Smooth muscle cell of bladder (primary cell): ENCODE results near the gene CCL8. TPM values are rescaled to one million over a fixed set of nuclear protein-coding genes. Genes with fewer than 3 reads are reported as not detected.

ENCODE experiments used
- total RNA-seq: library from RNA; depleted of rRNA; stranded (reverse); fragments of >200 nt; gene quantifications from 2 replicates; pipeline ENCODE4 v1.2.3, GENCODE V29; 2014

Gene CCL8
- 0.46 and 8.8 TPM in 2 replicates for total RNA-seq

GRCh38 chr17:34319039-34319483 lies at the start of gene CCL8:
Gene CCL8 (plus strand): TSS chr17:34319435. CDS start chr17:34319502, 67 bp downstream.

GRCh38 chr17:34269969-34270368 lies 49.3 kb upstream of the CCL8 start, which contains the start of gene CCL7:
Gene CCL7 (plus strand): TSS chr17:34270221. CDS start chr17:34270291, 70 bp downstream.

GRCh38 chr17:34285286-34285792 lies 33.9 kb upstream of the CCL8 start, which contains the start of gene CCL11:
Gene CCL11 (plus strand): TSS chr17:34285742. CDS start chr17:34285809, 67 bp downstream.

GRCh38 chr17:34356194-34356593 lies 37.0 kb downstream of the CCL8 start, which contains the start of gene CCL13:
Gene CCL13 (plus strand): TSS chr17:34356480. CDS start chr17:34356527, 47 bp downstream.

GRCh38 chr17:34363183-34363661 lies 44.0 kb downstream of the CCL8 start, which contains the start of gene CCL1:
Gene CCL1 (minus strand): TSS chr17:34363233. CDS start chr17:34363161, 72 bp downstream.

Other genes starting within 250 kb of the CCL8 start
- 57.9 and 157 TPM in 2 replicates for gene CCL2, start 64.2 kb upstream of the CCL8 start, total RNA-seq
- gene CCL7, start 49.2 kb upstream of the CCL8 start, total RNA-seq = 1.0 and 3.4 TPM in 2 replicates
- 1.5 and 21.0 TPM in 2 replicates for gene CCL11, start 33.7 kb upstream of the CCL8 start, total RNA-seq
- gene CCL13, start 37.0 kb downstream of the CCL8 start, total RNA-seq = 1.5 and 5.8 TPM in 2 replicates
- not detected in 2 replicates for gene CCL1, start 43.8 kb downstream of the CCL8 start, total RNA-seq